Activated T-cell treated with anti-CD3 and anti-CD28 coated beads, Interleukin-2, amount 50 U/mL, for 4 hours (primary cell): ENCODE results near the gene CD63. TPM values are rescaled to one million over a fixed set of nuclear protein-coding genes. Genes with fewer than 3 reads are reported as not detected.

Experiments
- ATAC-seq, 2 donors: fragments of 200-7000 bp; cut with Tn5 transposase; one replicate each; pipeline ENCODE4 v1.10.0; 2021
- DNase-seq: peaks from one replicate; pipeline ENCODE4 v3.0.0-alpha.2; 2020
- H3K27me3 Mint-ChIP-seq: one replicate; pipeline ENCODE4 v1.8.0; 2021; ENCODE audit warnings: low read depth, mixed read lengths
- H3K36me3 Mint-ChIP-seq: one replicate; pipeline ENCODE4 v1.8.0; 2022; ENCODE audit warnings: mixed read lengths; ENCODE audit not compliant: insufficient read depth
- H3K4me1 Mint-ChIP-seq: one replicate; pipeline ENCODE4 v1.8.0; 2021; ENCODE audit warnings: low read depth, mixed read lengths
- H3K4me3 Mint-ChIP-seq: one replicate; pipeline ENCODE4 v1.8.0; 2021; ENCODE audit warnings: mild to moderate bottlenecking, moderate library complexity, mixed read lengths
- H3K9me3 Mint-ChIP-seq: one replicate; pipeline ENCODE4 v1.8.0; 2021; ENCODE audit warnings: mixed read lengths
- total RNA-seq, 3 donors: library from RNA; stranded (reverse); gene quantifications; one replicate each; pipeline ENCODE4 v1.2.1, GENCODE V29; 2021

The CD63 gene
- total RNA-seq, 3 donors from 2014 or later, result 158 to 177 (median 177) TPM

DNA sequence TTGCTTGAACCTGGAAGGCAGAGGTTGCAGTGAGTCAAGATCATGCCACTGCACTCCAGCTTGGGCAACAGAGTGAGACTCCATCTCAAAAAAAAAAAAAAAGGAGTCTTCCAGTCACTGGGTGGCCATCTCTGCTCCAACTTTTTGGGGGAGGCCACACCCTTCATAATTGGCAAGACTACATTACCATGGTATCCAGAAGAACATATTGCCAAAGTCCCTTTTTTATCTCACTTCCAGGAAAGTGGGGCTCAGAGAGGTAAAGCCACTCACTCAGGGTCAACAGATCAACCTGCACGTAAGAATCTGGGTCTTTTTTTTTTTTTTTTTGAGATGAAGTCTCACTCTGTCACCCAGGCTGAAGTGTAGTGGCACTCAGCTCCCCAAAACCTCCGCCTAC lies 5.0 kb upstream of the CD63 start:
- no peak overlapping the region for H3K4me3 Mint-ChIP-seq

DNA sequence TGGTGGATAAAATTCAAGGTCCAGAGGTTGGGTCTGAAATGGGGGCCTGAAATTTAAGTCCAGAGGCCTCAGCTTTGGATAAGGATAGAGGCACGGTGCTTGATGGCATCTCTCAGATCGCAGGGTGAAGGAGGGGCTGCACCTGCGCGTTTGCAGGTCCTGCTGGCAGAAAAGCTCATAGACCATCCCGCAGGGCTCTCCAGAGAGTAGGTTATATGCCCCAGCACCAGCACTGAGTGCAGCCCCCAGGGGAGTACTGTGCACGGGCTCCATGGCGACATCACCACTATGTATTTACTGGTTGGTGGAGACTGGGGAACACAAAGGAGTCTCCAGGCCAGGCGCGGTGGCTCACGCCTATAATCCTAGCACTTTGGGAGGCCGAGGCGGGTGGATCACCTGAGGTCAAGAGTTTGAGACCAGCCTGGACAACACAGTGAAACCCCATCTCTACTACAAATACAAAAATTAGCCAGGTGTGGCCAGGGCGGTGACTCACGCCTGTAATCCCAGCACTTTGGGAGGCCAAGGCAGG lies 4.3 kb upstream of the CD63 start:
- Mint-ChIP-seq H3K4me1 (peaks cover 28% of the 10 kb centered on the region), H3K9me3 (no peaks in the 10 kb centered on the region), H3K36me3 (no peaks in the 10 kb centered on the region), H3K27me3 (no peaks in the 10 kb centered on the region), H3K4me3 (no peak overlapping the region)
- ATAC-seq (no peak), DNase-seq (no peak)

More for the DNA sequence above, 5.0 kb upstream of the CD63 start:
- no peaks in the 10 kb centered on the region for H3K36me3 Mint-ChIP-seq
- DNase-seq (no peak), ATAC-seq (no peak)
- no peaks in the 10 kb centered on the region for H3K27me3 Mint-ChIP-seq
- peaks cover 32% of the 10 kb centered on the region for H3K4me1 Mint-ChIP-seq
- H3K9me3 Mint-ChIP-seq, result no peaks in the 10 kb centered on the region

DNA sequence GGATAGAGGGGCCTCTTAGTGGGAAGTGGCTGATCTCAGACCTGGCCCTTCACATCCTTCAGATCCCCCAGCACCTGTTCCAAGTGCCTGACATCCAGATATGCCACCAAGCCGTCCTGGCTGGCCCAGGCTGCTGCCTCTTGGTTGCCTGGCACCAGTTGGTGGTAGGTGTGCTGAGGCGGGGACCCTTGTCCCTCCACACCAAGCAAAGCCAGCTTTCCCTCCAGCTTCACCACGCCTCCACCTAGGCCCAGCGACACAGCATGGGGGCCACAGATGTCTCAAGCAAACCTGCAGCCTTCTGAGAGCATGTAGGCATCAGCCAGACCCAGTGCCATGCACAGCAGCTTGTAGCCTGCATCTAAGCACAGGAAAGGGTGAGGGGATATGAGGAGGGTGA lies 3.5 kb upstream of the CD63 start:
- Mint-ChIP-seq H3K4me3 (no peak overlapping the region), H3K9me3 (no peaks in the 10 kb centered on the region), H3K36me3 (no peaks in the 10 kb centered on the region), H3K27me3 (no peaks in the 10 kb centered on the region), H3K4me1 (peaks cover 24% of the 10 kb centered on the region)
- ATAC-seq, result no peak
- DNase-seq, result no peak

- ATAC-seq (peak; percentile 12 to 21), DNase-seq (no peak)
- Mint-ChIP-seq H3K27me3 (no peaks in the 10 kb centered on the region), H3K36me3 (peaks cover 2% of the 10 kb centered on the region), H3K9me3 (no peaks in the 10 kb centered on the region), H3K4me1 (peaks cover 34% of the 10 kb centered on the region), H3K4me3 (peak overlapping the region; percentile 88)
Measured at GRCh38 chr12:55729819-55730818, 1.3 kb upstream of the CD63 start.

DNA sequence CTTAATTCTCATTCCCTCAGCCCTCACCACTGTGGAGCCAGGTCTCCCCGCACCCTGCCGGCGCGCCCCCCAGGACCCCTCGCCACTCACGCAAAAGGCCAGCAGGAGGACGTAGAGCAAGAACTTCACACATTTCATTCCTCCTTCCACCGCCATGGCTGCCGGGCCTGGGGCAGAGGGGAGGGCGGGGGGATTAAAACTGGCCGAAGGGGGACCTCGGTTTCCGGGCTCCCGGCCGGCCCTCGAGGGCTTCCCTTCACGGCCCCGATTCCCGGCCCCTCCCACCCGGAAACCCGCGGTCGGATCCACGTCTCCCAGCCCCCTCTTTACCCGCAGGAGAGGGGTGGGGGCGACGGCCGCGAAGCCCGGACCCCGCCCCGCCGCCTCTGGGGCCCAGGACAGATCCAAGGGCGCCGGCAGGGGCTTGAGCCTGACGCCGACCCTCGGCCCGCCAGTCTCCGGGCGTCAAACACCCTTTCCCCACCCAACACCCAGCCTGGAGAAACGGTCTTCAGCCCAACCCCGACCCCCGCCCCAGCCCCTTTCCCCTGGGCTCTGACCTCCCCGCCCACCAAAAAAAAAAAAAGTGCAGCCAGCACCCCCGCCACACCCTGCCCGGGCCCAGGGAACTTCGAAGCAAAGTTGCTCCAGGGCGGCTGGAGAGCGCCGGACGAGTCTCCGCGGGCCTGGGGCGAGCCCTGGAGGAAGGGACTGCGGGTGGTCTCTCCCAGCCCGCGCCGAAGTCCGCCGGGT lies 447 bp downstream of the CD63 start:
- H3K36me3 Mint-ChIP-seq, result peaks cover 6% of the 10 kb centered on the region
- peaks cover 41% of the 10 kb centered on the region for H3K4me1 Mint-ChIP-seq

GRCh38 chr12:55727643-55728185 lies 1.1 kb downstream of the CD63 start:
- Mint-ChIP-seq H3K4me1 (peaks cover 41% of the 10 kb centered on the region), H3K4me3 (peak overlapping the region; percentile 88), H3K36me3 (peaks cover 6% of the 10 kb centered on the region), H3K27me3 (no peaks in the 10 kb centered on the region), H3K9me3 (no peaks in the 10 kb centered on the region)
- no peak for DNase-seq
- ATAC-seq, result no peak

More for the DNA sequence above, 447 bp downstream of the CD63 start:
- DNase-seq (no peak), ATAC-seq (peak; percentile 3 to 10)
- Mint-ChIP-seq H3K27me3 (no peaks in the 10 kb centered on the region), H3K9me3 (no peaks in the 10 kb centered on the region), H3K4me3 (peak overlapping the region; percentile 88)

GRCh38 chr12:55726971-55727370 lies 1.8 kb downstream of the CD63 start:
- peaks cover 6% of the 10 kb centered on the region for H3K36me3 Mint-ChIP-seq
- peaks cover 41% of the 10 kb centered on the region for H3K4me1 Mint-ChIP-seq
- DNase-seq (no peak), ATAC-seq (no peak)
- H3K4me3 Mint-ChIP-seq, result peak overlapping the region; percentile 88
- no peaks in the 10 kb centered on the region for H3K9me3 Mint-ChIP-seq
- no peaks in the 10 kb centered on the region for H3K27me3 Mint-ChIP-seq

GRCh38 chr12:55725556-55725955 lies 3.3 kb downstream of the CD63 start:
- DNase-seq (no peak), ATAC-seq (no peak)
- H3K4me3 Mint-ChIP-seq, result no peak overlapping the region
- H3K27me3 Mint-ChIP-seq, result no peaks in the 10 kb centered on the region
- peaks cover 6% of the 10 kb centered on the region for H3K36me3 Mint-ChIP-seq
- H3K9me3 Mint-ChIP-seq, result no peaks in the 10 kb centered on the region
- H3K4me1 Mint-ChIP-seq, result peaks cover 40% of the 10 kb centered on the region

GRCh38 chr12:55724940-55725309 lies 3.9 kb downstream of the CD63 start:
- Mint-ChIP-seq H3K9me3 (no peaks in the 10 kb centered on the region), H3K4me1 (peaks cover 34% of the 10 kb centered on the region), H3K36me3 (peaks cover 6% of the 10 kb centered on the region), H3K27me3 (no peaks in the 10 kb centered on the region), H3K4me3 (no peak overlapping the region)
- no peak for ATAC-seq
- no peak for DNase-seq

DNA sequence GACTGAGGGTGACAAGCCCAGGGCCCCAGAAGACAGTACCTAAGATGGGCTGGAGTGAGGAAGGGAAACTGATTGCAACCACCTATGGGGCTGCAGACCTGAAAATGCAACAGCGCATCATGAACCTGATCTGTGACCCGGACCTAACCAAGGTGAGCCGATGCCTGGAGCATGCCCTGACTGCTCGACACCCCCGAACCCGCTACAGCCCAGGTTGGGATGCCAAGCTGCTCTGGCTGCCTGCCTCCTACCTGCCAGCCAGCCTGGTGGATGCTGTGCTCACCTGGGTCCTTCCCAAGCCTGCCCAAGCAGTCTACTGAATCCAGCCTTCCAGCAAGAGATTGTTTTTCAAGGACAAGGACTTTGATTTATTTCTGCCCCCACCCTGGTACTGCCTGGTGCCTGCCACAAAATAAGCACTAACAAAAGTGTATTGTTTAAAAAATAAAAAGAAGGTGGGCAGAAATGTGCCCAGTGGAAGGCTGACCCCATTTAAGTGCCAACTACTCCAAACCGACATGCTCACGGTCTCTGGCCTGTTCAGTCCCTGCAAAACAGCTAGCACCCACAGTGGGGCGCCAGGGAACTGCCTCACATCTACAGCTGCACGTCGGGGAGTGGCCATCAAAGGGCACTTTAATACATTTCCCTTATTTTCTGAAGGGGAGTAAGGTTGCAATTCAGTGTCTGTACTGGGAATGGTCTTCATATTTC lies 4.4 kb downstream of the CD63 start:
- H3K27me3 Mint-ChIP-seq, result no peaks in the 10 kb centered on the region
- peaks cover 28% of the 10 kb centered on the region for H3K4me1 Mint-ChIP-seq
- ATAC-seq (peak in 1 of 2 donors; percentile 32), DNase-seq (peak; percentile 52)
- H3K9me3 Mint-ChIP-seq, result no peaks in the 10 kb centered on the region
- H3K4me3 Mint-ChIP-seq, result no peak overlapping the region
- H3K36me3 Mint-ChIP-seq, result peaks cover 6% of the 10 kb centered on the region

- no peak overlapping the region for H3K4me3 Mint-ChIP-seq
- no peak for DNase-seq
- H3K9me3 Mint-ChIP-seq, result no peaks in the 10 kb centered on the region
- ATAC-seq, result no peak
- peaks cover 28% of the 10 kb centered on the region for H3K4me1 Mint-ChIP-seq
- peaks cover 6% of the 10 kb centered on the region for H3K36me3 Mint-ChIP-seq
- H3K27me3 Mint-ChIP-seq, result no peaks in the 10 kb centered on the region
Measured at GRCh38 chr12:55723516-55724225, 5.1 kb downstream of the CD63 start.

DNA sequence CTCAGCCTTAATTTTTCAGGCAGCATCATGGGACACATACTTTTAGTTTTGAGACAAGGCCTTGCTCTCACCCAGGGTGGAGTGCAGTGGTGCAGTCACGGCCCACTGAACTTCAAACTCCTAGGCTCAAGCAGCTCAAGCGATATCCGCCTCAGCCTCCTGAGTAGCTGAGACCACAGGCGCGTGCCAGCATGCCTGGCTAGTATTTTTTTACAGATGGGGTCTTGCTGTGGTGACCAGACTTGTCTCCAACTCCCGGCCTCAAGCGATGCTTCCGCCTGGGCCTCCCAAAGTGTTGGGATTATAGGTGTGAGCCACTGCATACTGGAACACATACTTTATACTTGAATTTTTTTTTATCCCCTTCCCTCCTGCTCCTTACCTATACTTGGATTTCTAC lies 5.9 kb downstream of the CD63 start:
- H3K4me3 Mint-ChIP-seq, result no peak overlapping the region
- H3K9me3 Mint-ChIP-seq, result no peaks in the 10 kb centered on the region
- peaks cover 32% of the 10 kb centered on the region for H3K4me1 Mint-ChIP-seq
- peaks cover 6% of the 10 kb centered on the region for H3K36me3 Mint-ChIP-seq
- DNase-seq, result no peak
- H3K27me3 Mint-ChIP-seq, result no peaks in the 10 kb centered on the region
- no peak for ATAC-seq

- no peaks in the 10 kb centered on the region for H3K27me3 Mint-ChIP-seq
- peaks cover 35% of the 10 kb centered on the region for H3K4me1 Mint-ChIP-seq
- no peak for DNase-seq
- H3K36me3 Mint-ChIP-seq, result peaks cover 6% of the 10 kb centered on the region
- H3K9me3 Mint-ChIP-seq, result no peaks in the 10 kb centered on the region
- no peak overlapping the region for H3K4me3 Mint-ChIP-seq
- no peak for ATAC-seq
Measured at GRCh38 chr12:55721601-55722213, 7.1 kb downstream of the CD63 start.
